Sigmoid colon (tissue), 3 donors: ENCODE results near the gene TRPV4.

Source experiments
- CTCF ChIP-seq, 4 experiments: fragments of 450-650 bp in 3 of 4; fragments of 200-600 bp in 1 of 4; IDR thresholded peaks; one replicate each; pipeline ENCODE4 v1.5.1; 2016 to 2019; ENCODE audit warnings: antibody characterized with exemption in 4 of 4, mild to moderate bottlenecking in 3 of 4, moderate library complexity in 2 of 4
- POLR2A ChIP-seq, 2 donors: fragments of 450-650 bp; IDR thresholded peaks; one replicate each; pipeline ENCODE4 v1.6.1; 2016; ENCODE audit warnings: antibody characterized with exemption in 2 of 2, mild to moderate bottlenecking in 2 of 2, moderate library complexity in 2 of 2

GRCh38 chr12:109777544-109777943 lies 55.7 kb downstream of the TRPV4 start:
- TF ChIP-seq POLR2A (IDR thresholded peaks at IDR 0.05) = no peak
- TF ChIP-seq CTCF (IDR thresholded peaks at IDR 0.05) = no peak
